ENCODE measurements around the gene CPO.

GRCh38 chr2:206993964-206994363 is 54.6 kb downstream of the CPO start:
- TF ChIP-seq CTCF (IDR thresholded peaks at IDR 0.05; ENCODE audit: insufficient read depth, low read length, poor library complexity, severe bottlenecking): no peak
- TF ChIP-seq EZH2phosphoT487 (conservative IDR thresholded peaks at IDR 0.05; ENCODE audit: low read length): no peak
